GM18498 (cell line): ENCODE measurements around the gene TGFBR1.
"Not testable (repeated sequence)": the region's sequence is repeated elsewhere in the genome, so short reads cannot be mapped to it uniquely, and the experiment has no call there.

Source experiments
- ATAC-seq: cut with Tn5 transposase; IDR thresholded peaks from one replicate; pipeline ENCODE4 v1.9.1; 2021; ENCODE audit warnings: mild to moderate bottlenecking, moderate library complexity; ENCODE audit not compliant: unreplicated experiment

TGFBR1 gene

GRCh38 chr9:99184475-99185347 lies 79.8 kb downstream of the TGFBR1 start:
- ATAC-seq: peak; percentile 57

- ATAC-seq: no peak
Observed at GRCh38 chr9:99185348-99185632, 80.4 kb downstream of the TGFBR1 start.

- ATAC-seq: no peak
Observed at GRCh38 chr9:99185934-99186333, 81.0 kb downstream of the TGFBR1 start.

- no peak for ATAC-seq
Observed at GRCh38 chr9:99187311-99187710, 82.4 kb downstream of the TGFBR1 start.

- no peak for ATAC-seq
Observed at GRCh38 chr9:99189186-99189585, 84.3 kb downstream of the TGFBR1 start.

GRCh38 chr9:99189887-99190596 lies 85.1 kb downstream of the TGFBR1 start:
- no peak for ATAC-seq

GRCh38 chr9:99190597-99191283 lies 85.8 kb downstream of the TGFBR1 start:
- no peak for ATAC-seq

GRCh38 chr9:99192786-99193465 lies 88.0 kb downstream of the TGFBR1 start:
- ATAC-seq: no peak

GRCh38 chr9:99193466-99193821 lies 88.5 kb downstream of the TGFBR1 start:
- no peak for ATAC-seq

GRCh38 chr9:99196484-99196883 lies 91.6 kb downstream of the TGFBR1 start:
- not testable (repeated sequence) for ATAC-seq

- no peak for ATAC-seq
Observed at GRCh38 chr9:99197124-99197630, 92.3 kb downstream of the TGFBR1 start.

- ATAC-seq: no peak
Observed at GRCh38 chr9:99197987-99198386, 93.1 kb downstream of the TGFBR1 start.

- no peak for ATAC-seq
Observed at GRCh38 chr9:99199938-99200539, 95.1 kb downstream of the TGFBR1 start.

GRCh38 chr9:99201603-99202002 lies 96.7 kb downstream of the TGFBR1 start:
- ATAC-seq: no peak
